H1 (cell line): ENCODE measurements around the gene EVI5.
"Not testable (repeated sequence)": the region's sequence is repeated elsewhere in the genome, so short reads cannot be mapped to it uniquely, and the experiment has no call there.

Experiments used
- CTCF ChIP-seq, 3 experiments: IDR thresholded peaks; 1 replicate in 2 of 3; 2 replicates in 1 of 3; pipeline versions ENCODE4 v1.5.1 to v1.6.1; 2011; ENCODE audit warnings: low read length in 3 of 3, mild to moderate bottlenecking in 3 of 3, inconsistent platforms in 2 of 3, low read depth in 1 of 3, moderate library complexity in 1 of 3; ENCODE audit not compliant: insufficient read depth in 1 of 3; ENCODE audit errors: control extremely low read depth in 1 of 3
- EP300 ChIP-seq, 2 experiments: IDR thresholded peaks; 1 replicate in 1 of 2; 2 replicates in 1 of 2; pipeline ENCODE4 v1.6.1; 2011 to 2012; ENCODE audit warnings: low read depth in 2 of 2, low read length in 2 of 2, mild to moderate bottlenecking in 2 of 2, borderline replicate concordance in 1 of 2, inconsistent platforms in 1 of 2, moderate library complexity in 1 of 2
- EZH2 ChIP-seq: fragments of 200-600 bp; sonication (generic); IDR thresholded peaks from 2 replicates; pipeline ENCODE4 v1.7.1; 2012; ENCODE audit warnings: low read depth, mild to moderate bottlenecking, moderate library complexity, low read length, inconsistent platforms; ENCODE audit not compliant: severe bottlenecking
- GABPA ChIP-seq: IDR thresholded peaks from 2 replicates; pipeline ENCODE4 v1.6.1; 2011; ENCODE audit warnings: mild to moderate bottlenecking, low read length, moderate library complexity, borderline replicate concordance; ENCODE audit not compliant: insufficient read depth
- JUN ChIP-seq: IDR thresholded peaks from 2 replicates; pipeline ENCODE4 v1.6.1; 2011; ENCODE audit warnings: low read depth, mild to moderate bottlenecking, improper control_type of control experiment, low read length
- JUND ChIP-seq: IDR thresholded peaks from 2 replicates; pipeline ENCODE4 v1.6.1; 2011; ENCODE audit warnings: mild to moderate bottlenecking, improper control_type of control experiment, low read length
- MAX ChIP-seq: IDR thresholded peaks from 2 replicates; pipeline ENCODE4 v1.6.1; 2012; ENCODE audit warnings: inconsistent platforms
- POLR2A ChIP-seq, 2 experiments: IDR thresholded peaks; 1 replicate in 1 of 2; 2 replicates in 1 of 2; pipeline ENCODE4 v1.6.1; 2011; ENCODE audit warnings: low read depth in 2 of 2, low read length in 2 of 2, mild to moderate bottlenecking in 2 of 2; ENCODE audit errors: control extremely low read depth in 1 of 2
- POLR2AphosphoS5 ChIP-seq: IDR thresholded peaks from 2 replicates; pipeline ENCODE4 v1.6.1; 2011; ENCODE audit warnings: low read depth, low read length
- RFX5 ChIP-seq: IDR thresholded peaks from 2 replicates; pipeline ENCODE4 v1.6.1; 2011; ENCODE audit warnings: low read depth, low read length, improper control_type of control experiment, borderline replicate concordance
- TAF1 ChIP-seq: IDR thresholded peaks from 2 replicates; pipeline ENCODE4 v1.6.1; 2011; ENCODE audit warnings: mild to moderate bottlenecking, low read depth, low read length
- TAF7 ChIP-seq: optimal IDR thresholded peaks from 2 replicates; pipeline ENCODE3; 2011; ENCODE audit warnings: low read depth, mild to moderate bottlenecking, inconsistent platforms, low read length, moderate library complexity, borderline replicate concordance
- YY1 ChIP-seq: IDR thresholded peaks from 2 replicates; pipeline ENCODE4 v1.6.1; 2011; ENCODE audit warnings: low read depth, mild to moderate bottlenecking, low read length

GRCh38 chr1:92531939-92532338 lies 253.0 kb downstream of the EVI5 start:
- not testable (repeated sequence) for TF ChIP-seq JUN; CTCF (IDR thresholded peaks at IDR 0.05; ENCODE audit: control extremely low read depth in 1 of 3, insufficient read depth in 1 of 3, low read depth in 1 of 3, low read length in 3 of 3); MAX; GABPA; YY1; TAF1; EZH2; EP300 (IDR thresholded peaks at IDR 0.05; ENCODE audit: borderline replicate concordance in 1 of 2, low read depth in 2 of 2, low read length in 2 of 2); POLR2A (IDR thresholded peaks at IDR 0.05; ENCODE audit: control extremely low read depth in 1 of 2, low read depth in 2 of 2, low read length in 2 of 2); RFX5; TAF7; JUND; POLR2AphosphoS5
